RWPE2 (cell line): ENCODE results near the gene CTNNA2.

Experiments used
- ATAC-seq: fragments of 200-7000 bp; cut with Tn5 transposase; 3 replicates; pipeline ENCODE4 v1.9.1; 2021; ENCODE audit warnings: low read depth
- DNase-seq: peaks from one replicate; pipeline ENCODE4 v3.0.0-alpha.2; 2020; ENCODE audit warnings: low spot score
- H3K27ac ChIP-seq: fragments of 450-650 bp; 2 replicates; pipeline ENCODE4 v1.5.1; 2017; ENCODE audit warnings: mild to moderate bottlenecking; ENCODE audit not compliant: poor library complexity, severe bottlenecking
- H3K27me3 ChIP-seq: fragments of 250-450 bp; sonication (Bioruptor Pico); 2 replicates; pipeline ENCODE4 v1.5.1; 2021; ENCODE audit warnings: mild to moderate bottlenecking, moderate library complexity; ENCODE audit not compliant: insufficient read depth, poor library complexity, severe bottlenecking
- H3K36me3 ChIP-seq: fragments of 250-450 bp; sonication (Bioruptor Pico); 2 replicates; pipeline ENCODE4 v1.5.1; 2020; ENCODE audit warnings: low read depth, mild to moderate bottlenecking, moderate library complexity
- H3K4me1 ChIP-seq: fragments of 250-450 bp; sonication (Bioruptor Pico); 2 replicates; pipeline ENCODE4 v1.5.1; 2021; ENCODE audit warnings: mild to moderate bottlenecking, moderate library complexity; ENCODE audit not compliant: insufficient read depth, poor library complexity, severe bottlenecking
- H3K4me3 ChIP-seq: fragments of 250-450 bp; sonication (Bioruptor Pico); 2 replicates; pipeline ENCODE4 v1.5.1; 2021; ENCODE audit warnings: mild to moderate bottlenecking, moderate library complexity; ENCODE audit not compliant: severe bottlenecking
- H3K9me3 ChIP-seq: fragments of 250-450 bp; sonication (Bioruptor Pico); 2 replicates; pipeline ENCODE4 v1.5.1; 2021; ENCODE audit warnings: mild to moderate bottlenecking, moderate library complexity; ENCODE audit not compliant: severe bottlenecking
- CTCF ChIP-seq: fragments of 450-650 bp; IDR thresholded peaks from one replicate; pipeline ENCODE4 v1.5.1; 2017; ENCODE audit warnings: mild to moderate bottlenecking, moderate library complexity; ENCODE audit not compliant: poor library complexity, severe bottlenecking

The CTNNA2 gene

GRCh38 chr2:80111185-80111584 is 598.3 kb downstream of the CTNNA2 start:
- TF ChIP-seq CTCF = no peak

GRCh38 chr2:80112790-80113189 is 599.9 kb downstream of the CTNNA2 start:
- ATAC-seq = no peak
- Histone ChIP-seq H3K27ac (no peak overlapping the region), H3K27me3 (no peaks in the 10 kb centered on the region), H3K4me3 (no peak overlapping the region), H3K9me3 (no peaks in the 10 kb centered on the region), H3K36me3 (no peaks in the 10 kb centered on the region), H3K4me1 (no peaks in the 10 kb centered on the region)
- no peak for DNase-seq
- TF ChIP-seq CTCF = no peak

More at GRCh38 chr2:80111185-80111584, 598.3 kb downstream of the CTNNA2 start:
- H3K36me3 ChIP-seq = no peaks in the 10 kb centered on the region
- H3K27me3 ChIP-seq = no peaks in the 10 kb centered on the region
- no peak for DNase-seq
- no peak for ATAC-seq
- H3K9me3 ChIP-seq = no peaks in the 10 kb centered on the region
- H3K27ac ChIP-seq = no peak overlapping the region
- no peaks in the 10 kb centered on the region for H3K4me1 ChIP-seq
- H3K4me3 ChIP-seq = no peak overlapping the region

GRCh38 chr2:80113399-80113798 is 600.5 kb downstream of the CTNNA2 start:
- no peak for ATAC-seq
- DNase-seq = no peak
- Histone ChIP-seq H3K36me3 (no peaks in the 10 kb centered on the region), H3K9me3 (no peaks in the 10 kb centered on the region), H3K4me3 (no peak overlapping the region), H3K27me3 (no peaks in the 10 kb centered on the region), H3K4me1 (no peaks in the 10 kb centered on the region), H3K27ac (no peak overlapping the region)
- TF ChIP-seq CTCF = no peak

- H3K27me3 ChIP-seq = no peaks in the 10 kb centered on the region
- no peaks in the 10 kb centered on the region for H3K4me1 ChIP-seq
- no peak overlapping the region for H3K27ac ChIP-seq
- TF ChIP-seq CTCF = no peak
- no peaks in the 10 kb centered on the region for H3K36me3 ChIP-seq
- no peaks in the 10 kb centered on the region for H3K9me3 ChIP-seq
- DNase-seq (no peak), ATAC-seq (no peak)
- H3K4me3 ChIP-seq = no peak overlapping the region
These were observed 602.0 kb downstream of the CTNNA2 start for GRCh38 chr2:80114812-80115211.

DNA sequence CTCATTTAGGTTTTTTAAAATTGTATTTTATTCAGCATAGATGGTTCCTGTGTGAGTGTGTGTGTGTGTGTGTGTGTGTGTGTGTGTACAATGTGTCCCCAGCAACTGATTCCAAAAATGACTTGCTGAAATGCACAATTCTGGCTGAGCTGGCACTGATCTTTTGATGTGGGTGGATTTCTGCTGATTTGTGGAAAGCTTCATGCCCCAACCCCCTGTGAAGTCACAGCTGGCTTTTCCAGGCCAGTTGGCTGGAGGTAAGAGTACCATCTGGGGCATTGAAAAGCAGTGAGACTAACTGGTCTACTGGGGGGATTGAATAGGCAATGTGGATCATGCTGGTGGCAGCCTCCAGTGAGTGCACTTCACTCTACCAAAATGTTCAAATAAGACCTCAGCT is 604.5 kb downstream of the CTNNA2 start:
- no peak overlapping the region for H3K4me3 ChIP-seq
- no peak for ATAC-seq
- H3K36me3 ChIP-seq = no peaks in the 10 kb centered on the region
- no peak overlapping the region for H3K27ac ChIP-seq
- DNase-seq = no peak
- H3K27me3 ChIP-seq = no peaks in the 10 kb centered on the region
- no peaks in the 10 kb centered on the region for H3K4me1 ChIP-seq
- no peak for TF ChIP-seq CTCF
- H3K9me3 ChIP-seq = no peaks in the 10 kb centered on the region
